ENCODE measurements around the gene FAM241B.

FAM241B gene

GRCh38 chr10:69665474-69666320 lies 35.6 kb downstream of the FAM241B start:
- DNase-seq (ENCODE audit: low spot score in 2 of 2) (no peak), ATAC-seq (no peak)
- H3K4me3 Mint-ChIP-seq, result no peak overlapping the region
- H3K9me3 Mint-ChIP-seq, result no peaks in the 10 kb centered on the region
- H3K36me3 Mint-ChIP-seq, result no peaks in the 10 kb centered on the region
- peaks cover 14% of the 10 kb centered on the region for H3K4me1 Mint-ChIP-seq
- no peak overlapping the region for H3K27ac Mint-ChIP-seq

DNA sequence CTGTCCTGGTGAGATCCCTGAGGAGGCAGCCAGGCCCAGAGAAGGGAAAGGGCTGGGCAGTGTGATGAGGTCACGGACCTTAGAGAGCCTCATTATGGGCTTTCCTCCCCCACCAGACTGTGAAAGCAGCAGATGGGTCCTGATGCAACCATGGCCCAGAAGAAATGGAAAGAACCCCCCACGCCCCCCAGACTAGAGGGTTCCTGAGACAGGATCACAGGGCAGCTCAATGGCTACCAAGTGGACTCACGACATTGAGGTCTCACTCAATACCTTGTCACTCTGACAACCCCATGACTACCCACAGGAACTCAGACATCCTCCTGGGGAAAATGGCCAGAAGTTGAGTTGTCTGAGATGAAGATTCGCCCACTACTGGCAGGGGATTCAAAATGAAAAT lies 36.7 kb downstream of the FAM241B start:
- H3K27ac Mint-ChIP-seq, result no peak overlapping the region
- no peak for DNase-seq (ENCODE audit: low spot score in 2 of 2)
- H3K9me3 Mint-ChIP-seq, result no peaks in the 10 kb centered on the region
- H3K4me3 Mint-ChIP-seq, result no peak overlapping the region
- H3K36me3 Mint-ChIP-seq, result no peaks in the 10 kb centered on the region
- ATAC-seq, result no peak
- H3K4me1 Mint-ChIP-seq, result peaks cover 10% of the 10 kb centered on the region

DNA sequence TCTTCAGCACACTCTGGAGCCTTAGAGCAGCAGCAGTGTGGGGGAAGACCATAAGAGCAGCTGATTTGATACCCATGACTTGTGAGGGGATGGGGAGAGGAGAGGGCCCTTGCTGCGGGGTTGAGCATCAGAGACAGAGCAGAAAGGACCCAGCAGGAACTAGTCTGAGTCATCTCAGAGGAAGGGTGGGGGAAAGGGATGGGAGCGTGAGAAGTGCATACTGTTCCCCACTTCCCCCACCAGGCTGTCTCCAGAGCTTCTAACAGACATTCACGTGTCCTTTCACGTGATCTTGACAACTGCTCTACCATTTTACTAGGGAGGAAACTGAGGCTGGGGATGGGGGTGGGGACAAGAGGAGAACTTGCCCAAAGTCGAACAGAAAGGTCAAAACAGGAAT lies 38.7 kb downstream of the FAM241B start:
- Mint-ChIP-seq H3K4me1 (peaks cover 6% of the 10 kb centered on the region), H3K9me3 (no peaks in the 10 kb centered on the region), H3K4me3 (no peak overlapping the region), H3K36me3 (no peaks in the 10 kb centered on the region), H3K27ac (no peak overlapping the region)
- DNase-seq (ENCODE audit: low spot score in 2 of 2), result no peak
- ATAC-seq, result no peak

GRCh38 chr10:69669409-69669808 lies 39.4 kb downstream of the FAM241B start:
- ATAC-seq (no peak), DNase-seq (ENCODE audit: low spot score in 2 of 2) (no peak)
- Mint-ChIP-seq H3K4me3 (no peak overlapping the region), H3K27ac (no peak overlapping the region), H3K36me3 (no peaks in the 10 kb centered on the region), H3K4me1 (peaks cover 6% of the 10 kb centered on the region), H3K9me3 (no peaks in the 10 kb centered on the region)

- ATAC-seq, result no peak
- Mint-ChIP-seq H3K4me1 (peaks cover 6% of the 10 kb centered on the region), H3K27ac (no peak overlapping the region), H3K4me3 (no peak overlapping the region), H3K36me3 (no peaks in the 10 kb centered on the region), H3K9me3 (no peaks in the 10 kb centered on the region)
- no peak for DNase-seq (ENCODE audit: low spot score in 2 of 2)
Observed at GRCh38 chr10:69673521-69673920, 43.5 kb downstream of the FAM241B start.

DNA sequence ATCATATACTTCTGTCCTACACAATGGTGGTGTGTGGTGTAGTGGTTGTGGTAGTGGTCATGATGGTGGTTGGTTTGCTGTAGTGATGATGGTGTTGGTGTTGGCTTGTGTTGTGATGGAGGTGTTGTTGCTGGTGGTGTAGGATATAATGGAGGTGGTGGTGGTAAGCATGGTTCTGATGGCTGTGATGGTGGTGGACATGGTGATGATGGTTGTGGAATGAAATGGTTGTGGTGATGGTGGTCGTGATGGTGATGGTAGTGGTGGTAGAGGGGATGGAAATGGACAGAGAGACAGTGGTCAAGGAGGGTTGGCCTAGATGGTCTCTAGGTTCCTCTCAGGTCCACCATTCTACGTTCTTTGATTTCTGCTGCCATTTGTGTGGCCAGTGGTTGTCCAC lies 44.7 kb downstream of the FAM241B start:
- ATAC-seq (no peak), DNase-seq (ENCODE audit: low spot score in 2 of 2) (no peak)
- H3K4me3 Mint-ChIP-seq, result no peak overlapping the region
- H3K4me1 Mint-ChIP-seq, result no peaks in the 10 kb centered on the region
- no peaks in the 10 kb centered on the region for H3K36me3 Mint-ChIP-seq
- H3K9me3 Mint-ChIP-seq, result no peaks in the 10 kb centered on the region
- no peak overlapping the region for H3K27ac Mint-ChIP-seq

DNA sequence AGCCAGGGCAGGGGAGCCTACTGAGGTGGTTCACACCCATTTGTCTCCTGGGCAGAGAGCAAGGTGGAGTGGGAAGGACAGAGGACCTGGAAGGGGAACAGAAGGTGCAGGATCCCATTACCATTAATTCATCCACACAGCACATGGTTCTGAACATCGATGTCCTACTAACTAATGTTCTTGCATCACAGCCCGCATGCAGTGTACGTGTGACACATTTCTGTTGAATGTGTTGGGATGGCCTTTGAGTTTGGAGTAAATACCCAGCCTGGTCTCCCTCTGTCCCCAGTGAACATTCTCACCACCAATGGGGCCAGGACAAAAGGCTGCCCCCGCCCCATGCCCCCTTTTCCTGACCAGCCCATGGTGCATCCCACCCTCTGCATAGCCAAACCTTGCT lies 46.3 kb downstream of the FAM241B start:
- H3K36me3 Mint-ChIP-seq, result no peaks in the 10 kb centered on the region
- no peak for DNase-seq (ENCODE audit: low spot score in 2 of 2)
- no peak overlapping the region for H3K4me3 Mint-ChIP-seq
- H3K4me1 Mint-ChIP-seq, result no peaks in the 10 kb centered on the region
- no peaks in the 10 kb centered on the region for H3K9me3 Mint-ChIP-seq
- ATAC-seq, result no peak
- H3K27ac Mint-ChIP-seq, result no peak overlapping the region

DNA sequence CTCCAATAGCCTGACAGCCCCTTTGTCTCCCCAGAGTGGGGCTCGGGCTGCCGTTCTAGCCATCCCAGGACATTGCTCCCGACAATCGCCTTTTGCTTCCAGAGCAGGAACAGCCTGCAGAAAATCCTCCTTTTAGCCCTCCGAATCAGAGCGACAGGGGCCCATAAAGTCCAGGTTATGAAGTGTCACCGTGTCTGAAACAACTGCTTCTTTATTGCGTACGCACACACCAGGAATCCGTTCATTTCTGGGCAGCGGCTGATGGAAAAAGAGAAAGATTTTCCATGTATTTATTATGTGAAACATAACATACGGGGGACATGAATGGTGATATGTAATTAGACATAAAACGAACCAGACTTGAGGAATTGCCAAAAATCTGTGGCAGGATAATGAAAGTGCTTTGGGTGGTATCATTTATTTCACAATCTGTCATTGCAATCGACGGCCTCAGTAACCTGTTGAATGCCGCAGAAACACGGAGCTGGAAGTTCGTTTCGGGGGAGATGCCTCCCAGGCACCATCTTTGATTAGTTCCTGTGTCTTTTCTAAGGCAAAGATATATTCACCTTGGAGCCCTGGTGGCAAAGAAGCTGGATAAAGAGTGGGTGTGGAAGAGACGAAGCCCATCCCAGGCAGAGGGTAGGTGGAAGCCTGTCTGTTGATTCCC lies 48.1 kb downstream of the FAM241B start:
- ATAC-seq, result no peak

DNA sequence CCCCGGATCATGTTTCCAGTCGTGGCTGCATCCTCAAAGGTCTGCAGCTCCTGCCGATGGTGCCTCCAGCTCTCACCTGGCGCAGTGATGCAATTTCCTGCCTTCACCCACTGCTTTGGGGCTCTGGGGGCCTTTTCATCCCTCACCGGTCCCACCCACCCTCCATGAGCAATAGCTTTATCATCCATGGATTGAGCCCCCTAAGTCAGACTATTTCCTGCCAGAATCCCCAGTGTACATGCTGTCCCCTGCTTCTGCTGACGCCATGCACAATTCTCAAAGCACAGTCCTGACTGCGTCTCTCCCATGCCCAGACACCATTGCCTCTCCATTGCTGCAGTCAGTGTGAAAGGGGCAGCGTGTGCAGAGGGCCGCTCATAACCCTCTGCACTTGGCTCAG lies 49.7 kb downstream of the FAM241B start:
- no peaks in the 10 kb centered on the region for H3K9me3 Mint-ChIP-seq
- no peak for DNase-seq (ENCODE audit: low spot score in 2 of 2)
- no peaks in the 10 kb centered on the region for H3K36me3 Mint-ChIP-seq
- H3K4me1 Mint-ChIP-seq, result no peaks in the 10 kb centered on the region
- no peak overlapping the region for H3K27ac Mint-ChIP-seq
- ATAC-seq, result no peak
- no peak overlapping the region for H3K4me3 Mint-ChIP-seq

More for the DNA sequence above, 48.1 kb downstream of the FAM241B start:
- no peak overlapping the region for H3K27ac Mint-ChIP-seq
- DNase-seq (ENCODE audit: low spot score in 2 of 2), result no peak
- no peaks in the 10 kb centered on the region for H3K36me3 Mint-ChIP-seq
- H3K4me1 Mint-ChIP-seq, result no peaks in the 10 kb centered on the region
- no peak overlapping the region for H3K4me3 Mint-ChIP-seq
- H3K9me3 Mint-ChIP-seq, result no peaks in the 10 kb centered on the region

DNA sequence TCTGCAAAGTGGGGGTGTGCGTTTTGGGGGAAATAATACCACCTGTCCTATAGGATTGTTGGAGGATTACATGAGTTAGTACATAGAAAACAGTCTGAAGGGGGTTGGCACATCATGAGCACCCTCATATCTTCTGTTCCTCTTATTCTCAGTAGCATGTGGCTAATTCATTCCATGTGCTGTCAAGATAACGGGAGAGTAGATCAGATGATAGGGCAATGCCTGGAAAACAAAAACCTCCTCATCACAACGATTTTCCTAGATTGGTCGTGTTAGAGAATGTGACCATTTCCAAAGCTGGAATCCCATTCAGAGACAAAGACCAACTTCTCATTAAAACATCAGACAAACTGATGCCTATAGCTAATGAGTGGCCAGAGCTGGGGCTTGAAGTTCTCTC lies 50.6 kb downstream of the FAM241B start:
- no peak overlapping the region for H3K4me3 Mint-ChIP-seq
- no peak overlapping the region for H3K27ac Mint-ChIP-seq
- no peaks in the 10 kb centered on the region for H3K4me1 Mint-ChIP-seq
- DNase-seq (ENCODE audit: low spot score in 2 of 2) (no peak), ATAC-seq (no peak)
- H3K9me3 Mint-ChIP-seq, result no peaks in the 10 kb centered on the region
- H3K36me3 Mint-ChIP-seq, result no peaks in the 10 kb centered on the region

- H3K4me1 Mint-ChIP-seq, result no peaks in the 10 kb centered on the region
- no peak for DNase-seq (ENCODE audit: low spot score in 2 of 2)
- H3K9me3 Mint-ChIP-seq, result no peaks in the 10 kb centered on the region
- H3K36me3 Mint-ChIP-seq, result no peaks in the 10 kb centered on the region
- ATAC-seq, result no peak
- H3K27ac Mint-ChIP-seq, result no peak overlapping the region
- H3K4me3 Mint-ChIP-seq, result no peak overlapping the region
Observed at GRCh38 chr10:69681436-69681835, 51.4 kb downstream of the FAM241B start.

DNA sequence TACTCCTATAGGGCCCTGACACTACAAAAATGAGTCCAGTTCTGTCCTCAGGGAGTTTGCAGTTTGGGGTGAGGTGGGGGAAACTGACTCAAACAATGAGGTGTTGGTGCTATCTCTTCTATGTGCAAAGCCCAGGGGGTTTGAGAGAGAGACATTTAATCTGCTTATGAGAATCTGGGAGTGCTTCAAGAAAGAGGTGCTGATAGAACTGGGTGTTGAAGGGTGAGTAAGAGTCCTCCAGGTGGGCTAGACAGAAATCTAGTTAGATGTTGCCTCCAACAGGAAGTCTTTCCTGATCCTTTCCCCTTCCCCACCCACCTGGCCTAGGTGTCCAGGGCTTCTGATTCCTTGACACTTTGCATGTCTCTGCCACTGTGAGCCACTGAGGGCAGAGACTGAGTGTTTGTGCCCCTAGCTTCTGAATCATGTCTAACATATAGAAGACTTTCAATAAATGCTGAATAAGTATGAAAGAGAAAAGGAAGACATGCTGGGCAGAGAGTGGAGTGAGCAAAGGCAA lies 53.0 kb downstream of the FAM241B start:
- no peak overlapping the region for H3K27ac Mint-ChIP-seq
- H3K9me3 Mint-ChIP-seq, result no peaks in the 10 kb centered on the region
- H3K36me3 Mint-ChIP-seq, result no peaks in the 10 kb centered on the region
- no peak for DNase-seq (ENCODE audit: low spot score in 2 of 2)
- no peak overlapping the region for H3K4me3 Mint-ChIP-seq
- no peak for ATAC-seq
- no peaks in the 10 kb centered on the region for H3K4me1 Mint-ChIP-seq
